GM18511 (cell line): ENCODE measurements around the gene WDR82.

ENCODE experiments used
- ATAC-seq: cut with Tn5 transposase; IDR thresholded peaks from one replicate; pipeline ENCODE4 v1.9.1; 2021; ENCODE audit warnings: mild to moderate bottlenecking, moderate library complexity; ENCODE audit not compliant: unreplicated experiment

WDR82 gene

GRCh38 chr3:52308308-52308707 is 29.9 kb upstream of the WDR82 start:
- ATAC-seq = no peak

GRCh38 chr3:52306978-52307377 is 28.5 kb upstream of the WDR82 start:
- ATAC-seq = no peak

- no peak for ATAC-seq
These were observed 27.5 kb upstream of the WDR82 start for GRCh38 chr3:52305926-52306325.

- no peak for ATAC-seq
These were observed 25.4 kb upstream of the WDR82 start for GRCh38 chr3:52303811-52304210.

GRCh38 chr3:52302426-52303145 is 24.1 kb upstream of the WDR82 start:
- no peak for ATAC-seq

GRCh38 chr3:52299879-52300611 is 21.6 kb upstream of the WDR82 start:
- no peak for ATAC-seq

- ATAC-seq = no peak
These were observed 20.9 kb upstream of the WDR82 start for GRCh38 chr3:52299247-52299878.

- ATAC-seq = no peak
These were observed 20.0 kb upstream of the WDR82 start for GRCh38 chr3:52298149-52299098.

GRCh38 chr3:52297242-52298148 is 19.0 kb upstream of the WDR82 start:
- ATAC-seq = no peak

- no peak for ATAC-seq
These were observed 17.3 kb upstream of the WDR82 start for GRCh38 chr3:52295671-52296208.

GRCh38 chr3:52294320-52295150 is 16.1 kb upstream of the WDR82 start:
- no peak for ATAC-seq

- no peak for ATAC-seq
These were observed 15.3 kb upstream of the WDR82 start for GRCh38 chr3:52293491-52294319.

- ATAC-seq = no peak
These were observed 14.0 kb upstream of the WDR82 start for GRCh38 chr3:52292247-52293065.

GRCh38 chr3:52291508-52292181 is 13.2 kb upstream of the WDR82 start:
- ATAC-seq = no peak

GRCh38 chr3:52290596-52291507 is 12.4 kb upstream of the WDR82 start:
- ATAC-seq = no peak
